H4 (cell line): ENCODE measurements around the gene GSX1. TPM values are rescaled to one million over a fixed set of nuclear protein-coding genes. Genes with fewer than 3 reads are reported as not detected.
"Not testable (repeated sequence)": the region's sequence is repeated elsewhere in the genome, so short reads cannot be mapped to it uniquely, and the experiment has no call there.

Experiments
- DNase-seq: peaks from one replicate; pipeline ENCODE4 v3.0.0-alpha.2; 2015; ENCODE audit warnings: low spot score
- total RNA-seq: library from RNA; depleted of rRNA; stranded (reverse); fragments of >200 nt; shearing (Covaris generic); gene quantifications from 2 replicates; pipeline ENCODE4 v1.2.3, GENCODE V29; 2014

GSX1 gene
- total RNA-seq, 1 experiment from 2014 or later = not detected

- no peak for DNase-seq
Observed at GRCh38 chr13:27794368-27794691, 2.0 kb downstream of the GSX1 start.

GRCh38 chr13:27794921-27795717 is 2.8 kb downstream of the GSX1 start:
- no peak for DNase-seq

GRCh38 chr13:27795718-27796019 is 3.4 kb downstream of the GSX1 start:
- DNase-seq = no peak

GRCh38 chr13:27796544-27797227 is 4.4 kb downstream of the GSX1 start:
- DNase-seq = no peak

GRCh38 chr13:27797228-27797624 is 4.9 kb downstream of the GSX1 start:
- peak; percentile 5 for DNase-seq

GRCh38 chr13:27806744-27807387 is 14.6 kb downstream of the GSX1 start:
- DNase-seq = no peak

- no peak for DNase-seq
Observed at GRCh38 chr13:27808851-27809550, 16.7 kb downstream of the GSX1 start.

- no peak for DNase-seq
Observed at GRCh38 chr13:27810009-27810408, 17.7 kb downstream of the GSX1 start.

GRCh38 chr13:27810461-27810860 is 18.2 kb downstream of the GSX1 start:
- no peak for DNase-seq

GRCh38 chr13:27813826-27814225 is 21.5 kb downstream of the GSX1 start:
- no peak for DNase-seq

- not testable (repeated sequence) for DNase-seq
Observed at GRCh38 chr13:27817832-27818231, 25.5 kb downstream of the GSX1 start.

GRCh38 chr13:27820524-27821482 is 28.5 kb downstream of the GSX1 start:
- no peak for DNase-seq

GRCh38 chr13:27821566-27821965 is 29.3 kb downstream of the GSX1 start:
- no peak for DNase-seq

GRCh38 chr13:27822258-27822872 is 30.1 kb downstream of the GSX1 start:
- no peak for DNase-seq

- no peak for DNase-seq
Observed at GRCh38 chr13:27822873-27823311, 30.6 kb downstream of the GSX1 start.

GRCh38 chr13:27824121-27824520 is 31.8 kb downstream of the GSX1 start:
- DNase-seq = no peak

- DNase-seq = no peak
Observed at GRCh38 chr13:27825072-27825471, 32.8 kb downstream of the GSX1 start.

- peak; percentile 88 for DNase-seq
Observed at GRCh38 chr13:27826379-27827353, 34.4 kb downstream of the GSX1 start.

- peak; percentile 6 for DNase-seq
Observed at GRCh38 chr13:27827646-27828045, 35.4 kb downstream of the GSX1 start.

- DNase-seq = no peak
Observed at GRCh38 chr13:27830010-27830409, 37.7 kb downstream of the GSX1 start.
